ENCODE results near the gene LOC128125822.

LOC128125822 gene

GRCh38 chr6:63527658-63528514 is 44.4 kb upstream of the LOC128125822 start:
- peak; percentile 95 for ATAC-seq (ENCODE audit: low read depth)
- Histone ChIP-seq H3K9me3 (ENCODE audit: control insufficient read depth, insufficient read depth, low read length) (no peaks in the 10 kb centered on the region), H3K14ac (replicated peaks; ENCODE audit: low read depth, low read length) (0 out of 2 replicates have a peak overlapping the region, but pooled peaks have one; percentile 26), H2AK9ac (replicated peaks; ENCODE audit: low read depth, low read length, poor library complexity) (no peak overlapping the region), H3K23ac (ENCODE audit: low read depth, low read length) (no peak overlapping the region), H3K4me1 (ENCODE audit: control insufficient read depth, insufficient read depth, low read length) (peaks cover 10% of the 10 kb centered on the region), H2AK5ac (ENCODE audit: low read depth, low read length) (peak overlapping the region; percentile 52; the same call in 1 of the 2 replicates), H2BK15ac (ENCODE audit: low read depth, low read length) (no peak overlapping the region), H4K5ac (ENCODE audit: low read depth, low read length) (no peak overlapping the region; the same call in 1 of the 2 replicates), H3K36me3 (ENCODE audit: control insufficient read depth, insufficient read depth, low read length) (no peaks in the 10 kb centered on the region), H3K4ac (ENCODE audit: low read depth, low read length) (0 out of 2 replicates have a peak overlapping the region, but pooled peaks have one; percentile 4), H3K4me2 (ENCODE audit: low read depth, low read length) (peak overlapping the region; percentile 64), H4K20me1 (ENCODE audit: insufficient read depth, low read length) (0 out of 2 replicates have a peak, but pooled peaks cover 3% of the 10 kb centered on the region), H2AFZ (replicated peaks; ENCODE audit: low read length, poor library complexity) (no peak overlapping the region), H2BK120ac (ENCODE audit: low read depth, low read length) (0 out of 2 replicates have a peak overlapping the region, but pooled peaks have one; percentile 9), H4K91ac (ENCODE audit: insufficient read depth, low read depth, low read length) (no peak overlapping the region), H3K27me3 (ENCODE audit: control insufficient read depth, insufficient read depth, low read length) (no peaks in the 10 kb centered on the region), H3K18ac (ENCODE audit: low read depth, low read length) (peak overlapping the region; percentile 68), H4K8ac (ENCODE audit: low read depth in 2 of 2, low read length in 2 of 2) (no peak overlapping the region), H3K4me3 (ENCODE audit: insufficient read depth, low read depth, low read length) (no peak overlapping the region), H3K56ac (ENCODE audit: extremely low read depth, insufficient read depth, low read length) (no peak overlapping the region), H3K27ac (ENCODE audit: insufficient read depth, low read length) (peak overlapping the region; percentile 81; the same call in 1 of the 2 replicates), H2BK5ac (ENCODE audit: low read depth, low read length, poor library complexity, severe bottlenecking) (peak overlapping the region; percentile 17), H2BK20ac (ENCODE audit: low read depth, low read length) (no peak overlapping the region), H3K9me1 (ENCODE audit: insufficient read depth, low read length) (peaks cover 2% of the 10 kb centered on the region; the same call in 1 of the 2 replicates), H3K79me1 (ENCODE audit: low read depth in 1 of 2, low read length in 2 of 2) (no peaks in the 10 kb centered on the region), H3K9ac (ENCODE audit: low read depth, low read length) (no peak overlapping the region)
- intact Hi-C loops (cut with micrococcal nuclease): loop anchor here (2.0 to 5.0 kb wide), 2 partner anchors 33 to 44 kb away; partner anchors contain the start of genes LOC128125822 and PTP4A1
- in situ Hi-C loops (cut with MboI; ENCODE audit: low sequenced_read_pairs): no loop called here
- POLR2A ChIA-PET (ENCODE audit: unreplicated experiment): no interaction called here
- 0% methylated on average over 1 of the region's 6 CpGs; no CpG with 5 or more reads in 1 of the 2 experiments for WGBS, 2 experiments (ENCODE audit: extremely low coverage in 2 of 2, insufficient read length in 1 of 2)
- BruUV-seq (replicated peaks): no TSS peak
- dilution Hi-C loops (cut with HindIII; ENCODE audit: low sequenced_read_pairs, unreplicated experiment): no loop called here
- CTCF ChIA-PET: interaction anchor here (0.6 to 0.7 kb wide), 3 partner anchors 128 to 163 kb away, joined by 3 to 7 read pairs (median 5); no protein-coding TSS in a partner anchor
- peak; percentile 100 for DNase-seq
- peak; percentile 54; the same call in 1 of the 2 replicates for TF ChIP-seq NFE2L2 (IDR thresholded peaks at IDR 0.05; ENCODE audit: low read depth, low read length)
- TF ChIP-seq FOS (IDR thresholded peaks at IDR 0.05; ENCODE audit: low read depth, low read length): peak; percentile 99
- no peak for TF ChIP-seq POLR2A (IDR thresholded peaks at IDR 0.05; ENCODE audit: low read depth, low read length)
- no peak for TF ChIP-seq MXI1 (IDR thresholded peaks at IDR 0.05; ENCODE audit: borderline replicate concordance, low read depth, low read length)
- TF ChIP-seq, protein P1, sequence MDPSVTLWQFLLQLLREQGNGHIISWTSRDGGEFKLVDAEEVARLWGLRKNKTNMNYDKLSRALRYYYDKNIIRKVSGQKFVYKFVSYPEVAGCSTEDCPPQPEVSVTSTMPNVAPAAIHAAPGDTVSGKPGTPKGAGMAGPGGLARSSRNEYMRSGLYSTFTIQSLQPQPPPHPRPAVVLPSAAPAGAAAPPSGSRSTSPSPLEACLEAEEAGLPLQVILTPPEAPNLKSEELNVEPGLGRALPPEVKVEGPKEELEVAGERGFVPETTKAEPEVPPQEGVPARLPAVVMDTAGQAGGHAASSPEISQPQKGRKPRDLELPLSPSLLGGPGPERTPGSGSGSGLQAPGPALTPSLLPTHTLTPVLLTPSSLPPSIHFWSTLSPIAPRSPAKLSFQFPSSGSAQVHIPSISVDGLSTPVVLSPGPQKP (IDR thresholded peaks at IDR 0.05; ENCODE audit: borderline replicate concordance, low read depth, low read length): no peak
- TF ChIP-seq CEBPB (IDR thresholded peaks at IDR 0.05; ENCODE audit: low read depth, low read length): peak; percentile 92
- TF ChIP-seq RCOR1 (IDR thresholded peaks at IDR 0.05; ENCODE audit: insufficient replicate concordance, low read length): no peak
- TF ChIP-seq MAZ (IDR thresholded peaks at IDR 0.05; ENCODE audit: borderline replicate concordance, low read depth, low read length): no peak
- TF ChIP-seq RFX5 (IDR thresholded peaks at IDR 0.05; ENCODE audit: low read depth, low read length): no peak
- TF ChIP-seq SMC3 (IDR thresholded peaks at IDR 0.05; ENCODE audit: low read depth, low read length): no peak
- TF ChIP-seq CHD1 (IDR thresholded peaks at IDR 0.05; ENCODE audit: low read depth, low read length): 0 out of 2 replicates have a peak, but pooled peaks have one; percentile 77
- peak; percentile 96 for TF ChIP-seq BHLHE40 (IDR thresholded peaks at IDR 0.05; ENCODE audit: low read depth, low read length)
- TF ChIP-seq RAD21 (IDR thresholded peaks at IDR 0.05; ENCODE audit: low read length): no peak
- TF ChIP-seq USF2 (IDR thresholded peaks at IDR 0.05; ENCODE audit: low read depth, low read length): 0 out of 2 replicates have a peak, but pooled peaks have one; percentile 40

Measured in IMR-90 (cell line).